Neuron (in vitro differentiated cells): ENCODE measurements around the gene MTHFSD.
A peak's percentile ranks its signal among the peaks of the same experiment; 100 is the strongest.

Source experiments
- H2AFZ ChIP-seq: one replicate; pipeline ENCODE4 v1.6.1; 2013; ENCODE audit warnings: low read depth, mild to moderate bottlenecking, inconsistent platforms, low read length, moderate library complexity
- H3K27me3 ChIP-seq: one replicate; pipeline ENCODE4 v1.6.1; 2013; ENCODE audit warnings: low read length; ENCODE audit not compliant: insufficient read depth
- H3K36me3 ChIP-seq: one replicate; pipeline ENCODE4 v1.6.1; 2013; ENCODE audit warnings: low read length; ENCODE audit not compliant: insufficient read depth
- H3K4me1 ChIP-seq: one replicate; pipeline ENCODE4 v1.6.1; 2013; ENCODE audit warnings: low read length; ENCODE audit not compliant: insufficient read depth
- H3K4me3 ChIP-seq: 2 replicates; pipeline ENCODE4 v1.5.1; 2013; ENCODE audit warnings: mild to moderate bottlenecking, low read length, moderate library complexity
- H3K9me3 ChIP-seq: one replicate; pipeline ENCODE4 v1.6.1; 2013; ENCODE audit warnings: low read length

Gene MTHFSD

GRCh38 chr16:86571530-86571915 lies 16.5 kb upstream of the MTHFSD start:
- Histone ChIP-seq H3K4me1 (no peaks in the 10 kb centered on the region), H3K9me3 (peaks cover 2% of the 10 kb centered on the region), H2AFZ (no peak overlapping the region), H3K27me3 (peaks cover 98% of the 10 kb centered on the region), H3K36me3 (no peaks in the 10 kb centered on the region), H3K4me3 (no peak overlapping the region)

GRCh38 chr16:86570558-86571529 lies 15.8 kb upstream of the MTHFSD start:
- Histone ChIP-seq H3K9me3 (peaks cover 2% of the 10 kb centered on the region), H3K27me3 (peaks cover 97% of the 10 kb centered on the region), H2AFZ (no peak overlapping the region), H3K4me1 (no peaks in the 10 kb centered on the region), H3K4me3 (no peak overlapping the region), H3K36me3 (no peaks in the 10 kb centered on the region)

- H3K4me3 ChIP-seq, result no peak overlapping the region
- H3K9me3 ChIP-seq, result peaks cover 2% of the 10 kb centered on the region
- no peak overlapping the region for H2AFZ ChIP-seq
- H3K4me1 ChIP-seq, result no peaks in the 10 kb centered on the region
- H3K27me3 ChIP-seq, result peaks cover 97% of the 10 kb centered on the region
- no peaks in the 10 kb centered on the region for H3K36me3 ChIP-seq
Measured at GRCh38 chr16:86569701-86570447, 14.8 kb upstream of the MTHFSD start.

- H3K27me3 ChIP-seq, result peaks cover 97% of the 10 kb centered on the region
- H3K4me3 ChIP-seq, result no peak overlapping the region
- H3K36me3 ChIP-seq, result no peaks in the 10 kb centered on the region
- H2AFZ ChIP-seq, result no peak overlapping the region
- no peaks in the 10 kb centered on the region for H3K4me1 ChIP-seq
- H3K9me3 ChIP-seq, result peaks cover 2% of the 10 kb centered on the region
Measured at GRCh38 chr16:86568677-86569623, 13.9 kb upstream of the MTHFSD start.

- Histone ChIP-seq H3K27me3 (peaks cover 88% of the 10 kb centered on the region), H3K9me3 (peaks cover 2% of the 10 kb centered on the region), H3K4me1 (peaks cover 5% of the 10 kb centered on the region), H3K36me3 (no peaks in the 10 kb centered on the region), H2AFZ (no peak overlapping the region), H3K4me3 (no peak overlapping the region)
Measured at GRCh38 chr16:86567701-86568581, 12.9 kb upstream of the MTHFSD start.

- Histone ChIP-seq H3K4me1 (peaks cover 6% of the 10 kb centered on the region), H3K27me3 (peaks cover 80% of the 10 kb centered on the region), H2AFZ (no peak overlapping the region), H3K9me3 (peaks cover 2% of the 10 kb centered on the region), H3K36me3 (no peaks in the 10 kb centered on the region), H3K4me3 (peak overlapping the region; percentile 20)
Measured at GRCh38 chr16:86566966-86567700, 12.1 kb upstream of the MTHFSD start.

GRCh38 chr16:86566601-86566965 lies 11.5 kb upstream of the MTHFSD start, which contains the start of gene FOXC2:
Gene FOXC2, plus strand, starts transcription at chr16:86566829. Its CDS starts 507 bp downstream, at chr16:86567336.
- Histone ChIP-seq H3K9me3 (peaks cover 2% of the 10 kb centered on the region), H2AFZ (no peak within 1 kb of the TSS), H3K36me3 (no peaks in the 10 kb centered on the region), H3K4me1 (peaks cover 6% of the 10 kb centered on the region), H3K4me3 (peak within 1 kb of the TSS; percentile 20), H3K27me3 (peaks cover 75% of the 10 kb centered on the region)

- H3K4me3 ChIP-seq, result no peak overlapping the region
- H3K9me3 ChIP-seq, result peaks cover 2% of the 10 kb centered on the region
- H3K27me3 ChIP-seq, result peaks cover 68% of the 10 kb centered on the region
Measured at GRCh38 chr16:86565644-86566511, 10.8 kb upstream of the MTHFSD start.

GRCh38 chr16:86565181-86565631 lies 10.2 kb upstream of the MTHFSD start:
- H3K4me1 ChIP-seq, result peaks cover 6% of the 10 kb centered on the region
- H3K36me3 ChIP-seq, result no peaks in the 10 kb centered on the region
- H3K27me3 ChIP-seq, result peaks cover 61% of the 10 kb centered on the region
- H3K9me3 ChIP-seq, result no peaks in the 10 kb centered on the region
- H3K4me3 ChIP-seq, result no peak overlapping the region
- H2AFZ ChIP-seq, result no peak overlapping the region

More at GRCh38 chr16:86565644-86566511, 10.8 kb upstream of the MTHFSD start:
- Histone ChIP-seq H3K4me1 (peaks cover 6% of the 10 kb centered on the region), H2AFZ (no peak overlapping the region), H3K36me3 (no peaks in the 10 kb centered on the region)

- peaks cover 46% of the 10 kb centered on the region for H3K27me3 ChIP-seq
- no peaks in the 10 kb centered on the region for H3K36me3 ChIP-seq
- peak overlapping the region; percentile 64 for H2AFZ ChIP-seq
- peak overlapping the region; percentile 18 for H3K4me3 ChIP-seq
- H3K9me3 ChIP-seq, result no peaks in the 10 kb centered on the region
- H3K4me1 ChIP-seq, result peaks cover 6% of the 10 kb centered on the region
Measured at GRCh38 chr16:86563469-86564345, 8.7 kb upstream of the MTHFSD start.
